OCI-LY3 (cell line): ENCODE results near the gene FYB1.

ENCODE experiments used
- H2AFZ ChIP-seq: fragments of 200-600, 300-600 bp; shearing (Covaris generic); 2 replicates; pipeline ENCODE4 v1.6.0; 2014; ENCODE audit warnings: antibody characterized with exemption, low read depth, low read length
- H3K27ac ChIP-seq: fragments of 200-600, 300-600 bp; sonication (generic); 2 replicates; pipeline ENCODE4 v1.5.1; 2014; ENCODE audit warnings: mild to moderate bottlenecking, low read length, moderate library complexity, mixed read lengths
- H3K27me3 ChIP-seq: fragments of 200-600, 300-600 bp; sonication (generic); 2 replicates; pipeline ENCODE4 v1.6.1; 2014; ENCODE audit warnings: low read depth, low read length, mixed read lengths
- H3K36me3 ChIP-seq: fragments of 200-600, 300-600 bp; sonication (generic); replicated peaks from 2 replicates; pipeline ENCODE3; 2014; ENCODE audit warnings: low read depth, low read length, mixed read lengths
- H3K4me1 ChIP-seq: fragments of 300-600, 200-600 bp; sonication (generic); 2 replicates; pipeline ENCODE4 v1.6.1; 2014; ENCODE audit warnings: low read length, mixed read lengths
- H3K4me2 ChIP-seq: fragments of 200-600, 300-600 bp; sonication (generic); 2 replicates; pipeline ENCODE4 v1.6.1; 2014; ENCODE audit warnings: low read length, mixed read lengths
- H3K4me3 ChIP-seq: fragments of 300-600, 200-600 bp; sonication (generic); 2 replicates; pipeline ENCODE4 v1.5.1; 2014; ENCODE audit warnings: antibody characterized with exemption, mild to moderate bottlenecking, low read length, moderate library complexity
- H3K79me2 ChIP-seq: fragments of 300-600, 200-600 bp; shearing (Covaris generic); 2 replicates; pipeline ENCODE4 v1.6.1; 2014; ENCODE audit warnings: mild to moderate bottlenecking, low read length, mixed read lengths
- H3K9ac ChIP-seq: fragments of 300-600, 200-600 bp; shearing (Covaris generic); 2 replicates; pipeline ENCODE4 v1.6.0; 2014; ENCODE audit warnings: mild to moderate bottlenecking, low read length, moderate library complexity
- H3K9me3 ChIP-seq: fragments of 200-600, 300-600 bp; shearing (Covaris generic); 2 replicates; pipeline ENCODE4 v1.6.1; 2014; ENCODE audit warnings: low read length, mixed read lengths; ENCODE audit not compliant: insufficient read depth
- H4K20me1 ChIP-seq: fragments of 200-600, 300-600 bp; sonication (generic); 2 replicates; pipeline ENCODE4 v1.6.1; 2016; ENCODE audit warnings: low read length, mixed read lengths; ENCODE audit not compliant: insufficient read depth
- CTCF ChIP-seq: fragments of 200-600, 300-600 bp; sonication (generic); IDR thresholded peaks from 2 replicates; pipeline ENCODE4 v1.5.1; 2014; ENCODE audit warnings: antibody characterized with exemption, low read length, low read depth
- EZH2phosphoT487 ChIP-seq: fragments of 200-600 bp; shearing (Covaris generic); IDR thresholded peaks from 2 replicates; pipeline ENCODE4 v1.6.1; 2018; ENCODE audit warnings: antibody characterized with exemption, mixed run types, low read depth

The FYB1 gene

GRCh38 chr5:39215857-39216256, 3.5 kb downstream of the FYB1 start:
- no peak overlapping the region for H3K27ac ChIP-seq
- peaks cover 3% of the 10 kb centered on the region; the same call in 1 of the 2 replicates for H3K4me1 ChIP-seq
- H3K27me3 ChIP-seq: no peaks in the 10 kb centered on the region
- no peak overlapping the region for H2AFZ ChIP-seq
- no peak overlapping the region for H3K9ac ChIP-seq
- TF ChIP-seq EZH2phosphoT487 (no peak), CTCF (no peak)
- H3K4me2 ChIP-seq: no peak overlapping the region
- H3K36me3 ChIP-seq: no peaks in the 10 kb centered on the region
- no peak overlapping the region for H3K4me3 ChIP-seq
- no peaks in the 10 kb centered on the region for H3K79me2 ChIP-seq
- no peaks in the 10 kb centered on the region for H3K9me3 ChIP-seq
- H4K20me1 ChIP-seq: no peaks in the 10 kb centered on the region

- Histone ChIP-seq H3K79me2 (no peaks in the 10 kb centered on the region), H3K4me3 (no peak overlapping the region), H2AFZ (no peak overlapping the region), H3K4me1 (peaks cover 3% of the 10 kb centered on the region; the same call in 1 of the 2 replicates), H3K36me3 (no peaks in the 10 kb centered on the region), H3K9ac (no peak overlapping the region), H4K20me1 (no peaks in the 10 kb centered on the region), H3K27me3 (no peaks in the 10 kb centered on the region), H3K4me2 (no peak overlapping the region), H3K9me3 (no peaks in the 10 kb centered on the region), H3K27ac (no peak overlapping the region)
- TF ChIP-seq CTCF (no peak), EZH2phosphoT487 (no peak)
Measured at GRCh38 chr5:39214912-39215709, 4.3 kb downstream of the FYB1 start.

- Histone ChIP-seq H3K9me3 (no peaks in the 10 kb centered on the region), H3K79me2 (no peaks in the 10 kb centered on the region), H3K4me3 (no peak overlapping the region), H3K4me1 (peaks cover 3% of the 10 kb centered on the region; the same call in 1 of the 2 replicates), H3K9ac (no peak overlapping the region), H2AFZ (no peak overlapping the region), H3K27me3 (no peaks in the 10 kb centered on the region), H4K20me1 (no peaks in the 10 kb centered on the region), H3K27ac (no peak overlapping the region), H3K4me2 (no peak overlapping the region), H3K36me3 (no peaks in the 10 kb centered on the region)
- no peak for TF ChIP-seq EZH2phosphoT487
- no peak for TF ChIP-seq CTCF
Measured at GRCh38 chr5:39213447-39214207, 5.7 kb downstream of the FYB1 start.

GRCh38 chr5:39211773-39212172, 7.6 kb downstream of the FYB1 start:
- H3K9ac ChIP-seq: no peak overlapping the region
- no peak overlapping the region for H2AFZ ChIP-seq

More at GRCh38 chr5:39211773-39212172, 7.6 kb downstream of the FYB1 start:
- H3K79me2 ChIP-seq: no peaks in the 10 kb centered on the region
- H3K4me2 ChIP-seq: no peak overlapping the region
- H3K27me3 ChIP-seq: no peaks in the 10 kb centered on the region
- H3K4me1 ChIP-seq: peaks cover 3% of the 10 kb centered on the region; the same call in 1 of the 2 replicates
- TF ChIP-seq EZH2phosphoT487: no peak
- TF ChIP-seq CTCF: no peak
- H3K27ac ChIP-seq: no peak overlapping the region
- H3K9me3 ChIP-seq: no peaks in the 10 kb centered on the region
- no peaks in the 10 kb centered on the region for H4K20me1 ChIP-seq
- H3K36me3 ChIP-seq: no peaks in the 10 kb centered on the region
- H3K4me3 ChIP-seq: no peak overlapping the region
